GM18907 (cell line): ENCODE results near the gene LARGE1.
"Not testable (repeated sequence)": the region's sequence is repeated elsewhere in the genome, so short reads cannot be mapped to it uniquely, and the experiment has no call there.

Source experiments
- ATAC-seq: cut with Tn5 transposase; IDR thresholded peaks from one replicate; pipeline ENCODE4 v1.9.1; 2021; ENCODE audit warnings: mild to moderate bottlenecking, moderate library complexity; ENCODE audit not compliant: unreplicated experiment

The LARGE1 gene

DNA sequence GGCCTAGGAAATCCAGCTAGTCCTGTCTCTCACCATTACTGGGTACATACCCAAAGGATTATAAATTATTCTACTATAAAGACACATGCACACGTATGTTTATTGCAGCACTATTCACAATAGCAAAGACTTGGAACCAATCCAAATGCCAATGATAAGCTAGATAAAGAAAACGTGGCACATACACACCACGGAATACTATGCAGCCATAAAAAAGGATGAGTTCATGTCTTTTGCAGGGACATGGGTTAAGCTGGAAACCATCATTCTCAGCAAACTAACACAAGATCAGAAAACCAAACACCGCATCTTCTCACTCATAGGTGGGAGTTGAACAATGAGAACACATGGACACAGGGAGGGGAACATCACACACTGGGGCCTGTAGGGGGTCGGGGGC is 61.6 kb downstream of the LARGE1 start:
- not testable (repeated sequence) for ATAC-seq

DNA sequence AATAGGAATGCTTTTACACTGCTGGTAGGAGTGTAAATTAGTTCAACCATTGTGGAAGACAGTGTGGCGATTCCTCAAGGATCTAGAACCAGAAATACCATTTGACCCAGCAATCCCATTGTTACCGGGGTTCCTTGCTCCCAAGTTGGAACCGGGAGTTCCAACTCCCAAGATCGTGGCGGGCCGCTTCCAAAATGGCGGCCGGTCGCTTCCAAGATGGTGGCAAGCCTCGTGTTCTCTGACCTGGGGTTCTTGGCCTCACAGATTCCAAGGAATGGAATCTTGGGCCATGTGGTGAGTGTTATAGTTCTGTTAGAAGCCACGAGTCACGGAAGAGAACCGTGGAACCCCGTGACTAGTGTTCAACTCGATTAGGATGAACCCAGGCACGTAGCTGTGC is 62.5 kb downstream of the LARGE1 start:
- not testable (repeated sequence) for ATAC-seq

DNA sequence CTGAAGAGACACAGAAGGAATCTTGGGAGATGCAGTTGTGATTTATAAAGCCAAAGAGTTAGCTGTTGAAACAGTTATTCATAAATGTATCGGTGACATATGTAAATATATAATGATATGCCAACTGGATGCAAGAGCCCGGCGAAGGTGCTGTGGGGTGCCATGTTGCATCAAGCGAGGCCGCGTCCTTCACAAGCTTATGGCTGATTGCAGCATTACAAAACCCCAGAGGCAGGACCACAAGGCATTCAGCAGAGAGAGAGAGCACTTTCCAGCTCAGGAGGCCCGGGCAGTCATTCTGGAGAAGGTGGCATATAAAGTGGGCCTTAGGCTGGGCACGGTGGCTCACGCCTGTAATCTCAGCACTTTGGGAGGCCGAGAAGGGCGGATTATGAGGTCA is 65.6 kb downstream of the LARGE1 start:
- no peak for ATAC-seq

DNA sequence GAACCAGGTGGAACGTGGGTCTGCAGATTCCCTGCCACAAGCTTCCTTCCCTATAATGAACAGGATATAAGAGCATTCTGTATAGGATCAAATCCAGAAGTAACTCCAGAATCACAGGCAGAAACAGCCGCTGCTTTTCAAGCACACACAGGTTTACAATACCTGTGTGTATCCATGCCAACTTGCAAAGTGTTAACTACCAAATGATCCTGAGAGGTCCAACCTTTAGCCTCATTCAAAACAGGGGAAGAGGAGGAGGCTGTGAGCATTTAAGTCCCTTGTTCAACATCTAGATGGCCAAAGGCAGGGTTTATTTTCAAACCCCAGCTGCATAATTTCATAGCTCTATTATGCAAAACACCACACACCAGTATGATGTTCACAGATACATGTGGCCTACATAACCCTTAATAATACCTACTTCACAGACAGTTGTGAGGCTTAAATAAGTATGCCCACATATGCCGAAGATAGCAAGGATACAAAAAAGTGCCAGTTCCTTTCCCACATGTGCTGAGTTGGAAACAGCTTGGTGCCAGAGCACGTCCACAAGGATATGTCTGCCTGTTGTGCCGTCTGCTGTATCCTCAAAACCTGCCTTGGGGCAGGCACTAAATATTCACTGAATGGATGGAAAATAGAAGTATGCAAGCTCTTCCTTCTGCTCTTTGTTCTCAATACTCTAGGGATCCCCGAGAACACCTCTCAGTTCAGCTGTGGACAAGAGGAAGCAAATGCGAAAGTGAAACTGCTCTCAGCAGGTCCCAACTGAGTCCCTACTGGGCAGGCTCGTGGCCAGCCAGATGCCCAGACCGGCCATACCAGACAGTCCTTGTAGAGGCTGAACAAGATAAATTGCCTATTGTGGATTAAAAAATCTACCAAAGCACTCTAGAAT is 66.8 kb downstream of the LARGE1 start:
- peak; percentile 87 for ATAC-seq

DNA sequence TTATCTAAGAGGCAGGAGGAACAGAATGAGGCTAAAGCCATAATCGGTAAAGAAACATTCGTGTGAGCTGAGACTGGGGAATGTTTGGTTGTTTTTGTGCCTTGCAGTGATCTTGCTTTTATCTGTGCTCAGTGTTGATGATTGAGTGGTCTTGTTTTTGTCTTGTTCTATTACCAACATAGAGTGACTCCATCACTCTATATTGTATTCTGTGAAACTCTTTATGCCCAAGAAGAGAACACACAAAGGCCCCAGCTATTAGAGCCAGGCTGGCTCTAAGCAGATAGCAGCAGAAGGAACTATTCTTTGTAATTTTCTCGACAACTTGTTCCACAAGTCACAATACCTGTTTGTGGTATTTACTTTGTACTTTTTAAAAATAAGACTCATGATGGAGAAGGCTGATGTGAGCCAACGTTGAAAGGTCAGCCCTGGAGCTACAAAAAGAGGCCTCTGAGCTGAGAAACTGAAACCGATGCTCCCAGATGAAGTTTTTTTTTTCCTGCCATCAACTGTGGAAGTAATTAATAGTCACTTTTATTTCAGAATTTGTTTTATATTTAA is 68.4 kb downstream of the LARGE1 start:
- ATAC-seq, result no peak

DNA sequence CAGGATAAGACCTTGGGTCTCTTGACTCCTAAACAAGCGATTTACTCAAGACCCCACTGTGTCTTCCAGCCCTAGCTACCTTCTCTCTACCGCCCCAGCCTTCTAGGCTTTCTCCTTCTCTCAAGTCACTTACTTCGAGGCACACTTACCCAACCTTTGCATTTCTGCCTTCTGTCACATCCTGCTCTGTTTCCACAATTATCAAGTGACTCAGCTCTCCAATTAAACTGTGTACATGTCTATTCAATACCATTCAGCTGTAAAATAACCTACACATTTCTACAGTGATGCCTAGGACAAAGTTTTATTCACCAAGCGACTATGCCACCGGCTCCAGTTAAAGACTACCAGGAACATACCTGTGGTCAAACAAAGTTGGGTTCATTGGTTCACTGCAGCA is 69.0 kb downstream of the LARGE1 start:
- ATAC-seq, result no peak

DNA sequence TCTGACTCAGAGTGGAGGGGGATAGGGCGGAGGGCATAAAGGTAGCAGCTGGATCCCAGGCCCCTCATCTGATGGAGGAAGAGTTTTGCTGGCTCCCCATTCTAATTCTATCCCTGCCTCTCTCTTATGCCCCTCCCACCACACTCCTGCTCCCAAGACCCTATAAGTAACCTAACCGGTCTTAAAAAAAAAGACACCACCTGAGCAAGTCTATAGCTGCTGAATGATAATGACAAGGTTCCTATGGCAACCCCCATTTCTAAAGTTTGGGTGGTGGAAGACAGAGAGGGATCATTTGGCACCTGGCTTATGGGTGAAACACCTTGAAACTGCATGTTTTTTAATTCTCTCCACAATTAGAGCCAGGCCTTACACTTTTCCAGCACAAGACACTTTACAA is 69.6 kb downstream of the LARGE1 start:
- ATAC-seq, result no peak

DNA sequence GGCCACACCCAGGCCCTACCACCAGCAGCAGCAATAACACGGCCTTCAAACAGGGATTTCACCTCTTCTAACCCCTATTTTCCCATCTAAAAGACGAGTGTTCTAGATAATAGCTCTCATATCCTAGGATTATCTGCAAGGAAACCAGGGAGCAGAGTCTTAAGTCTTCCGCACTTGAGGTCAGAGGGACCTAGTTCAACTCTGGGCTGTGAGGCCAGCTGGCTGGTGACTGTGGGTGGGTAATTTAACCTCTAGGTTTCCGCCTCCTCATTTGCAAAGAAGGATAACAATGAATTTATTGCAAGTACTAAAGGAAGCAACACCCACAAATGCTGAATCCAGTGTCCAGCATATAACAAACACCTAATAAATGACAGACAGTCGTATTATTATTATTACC is 70.1 kb downstream of the LARGE1 start:
- ATAC-seq, result no peak

DNA sequence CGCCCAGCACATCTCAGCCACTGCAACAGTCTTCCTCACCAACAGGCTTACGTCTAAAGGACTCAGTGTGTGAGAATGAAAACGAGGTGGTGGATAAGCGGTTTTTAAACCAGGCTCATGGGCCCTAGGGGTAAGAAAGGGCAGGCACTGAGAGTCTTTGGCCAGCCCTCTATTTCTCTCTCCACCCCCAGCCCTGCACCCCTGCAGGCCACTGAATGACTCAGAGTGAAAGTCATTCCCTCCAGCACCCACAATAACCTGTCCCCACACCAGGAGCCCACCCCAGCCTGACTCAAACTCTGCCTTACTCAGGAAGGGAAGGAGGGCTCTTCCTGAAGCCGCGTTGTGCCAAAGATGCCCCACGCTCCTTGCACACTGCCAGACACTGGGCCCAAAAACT is 72.0 kb downstream of the LARGE1 start:
- ATAC-seq, result no peak

DNA sequence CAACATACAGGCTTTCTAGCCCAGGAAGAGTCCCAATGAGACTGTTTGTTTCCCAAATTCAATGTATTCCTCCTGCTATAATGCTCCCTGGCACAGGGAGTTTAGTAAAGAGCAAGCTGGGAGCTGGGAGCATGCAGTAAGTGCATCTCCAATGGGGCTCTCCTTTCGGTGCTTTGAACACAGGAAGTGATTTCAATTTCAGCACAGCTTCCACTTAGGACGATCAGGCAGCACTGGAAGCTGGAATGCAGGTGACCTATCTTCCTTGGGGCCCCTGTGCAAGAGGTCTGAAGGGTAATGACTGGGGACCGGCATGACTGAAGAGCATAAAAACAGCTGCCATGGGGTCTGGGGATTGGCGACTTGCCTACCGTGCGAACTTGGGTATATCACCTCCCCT is 76.0 kb downstream of the LARGE1 start:
- ATAC-seq, result no peak

DNA sequence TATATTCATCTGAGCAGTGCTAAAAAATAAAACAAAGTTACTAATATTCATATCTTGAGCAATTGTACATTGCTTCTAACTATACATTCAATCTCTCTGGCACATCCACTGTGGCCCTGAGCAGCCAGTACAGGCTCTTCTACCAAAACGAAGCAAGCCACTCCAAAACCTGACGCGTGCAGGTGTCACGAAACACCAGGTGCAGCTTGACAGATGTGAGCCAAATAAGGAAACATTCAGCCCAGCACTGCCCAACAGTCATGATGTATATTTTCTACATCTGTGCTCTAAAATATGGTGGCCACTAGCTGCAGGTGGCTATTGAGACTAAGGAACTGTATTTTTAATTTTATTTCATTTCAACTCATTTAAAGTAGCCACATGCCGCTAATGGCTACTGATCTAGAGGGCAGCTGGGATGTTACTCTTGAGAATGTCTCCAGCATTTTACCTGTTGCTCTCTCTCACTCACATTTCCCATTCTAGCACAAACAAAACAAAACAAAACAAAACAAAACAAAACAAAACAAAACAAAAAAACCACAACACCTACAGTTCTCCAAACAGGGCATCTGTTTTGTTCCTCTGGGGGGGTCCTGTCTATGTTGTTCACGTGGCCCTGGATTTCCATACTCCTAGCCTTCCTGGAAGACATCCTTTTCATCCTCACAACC is 77.7 kb downstream of the LARGE1 start:
- ATAC-seq, result no peak

DNA sequence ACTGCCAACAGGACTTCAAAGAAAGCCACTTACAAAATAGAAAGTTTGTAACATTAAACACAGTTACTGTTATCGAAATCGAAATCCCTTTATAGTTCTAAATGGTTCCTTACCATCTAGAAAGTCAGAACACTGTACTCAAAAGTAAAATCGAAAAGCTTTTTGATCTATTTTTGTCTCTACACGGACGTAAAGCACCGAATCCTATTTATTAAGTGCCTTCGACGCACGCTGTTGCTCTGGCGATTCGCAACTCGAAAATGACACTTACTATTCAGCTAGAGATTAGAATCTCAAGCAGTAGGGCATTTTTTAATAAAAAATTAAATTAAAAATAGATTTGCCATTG is 78.3 kb downstream of the LARGE1 start:
- no peak for ATAC-seq

DNA sequence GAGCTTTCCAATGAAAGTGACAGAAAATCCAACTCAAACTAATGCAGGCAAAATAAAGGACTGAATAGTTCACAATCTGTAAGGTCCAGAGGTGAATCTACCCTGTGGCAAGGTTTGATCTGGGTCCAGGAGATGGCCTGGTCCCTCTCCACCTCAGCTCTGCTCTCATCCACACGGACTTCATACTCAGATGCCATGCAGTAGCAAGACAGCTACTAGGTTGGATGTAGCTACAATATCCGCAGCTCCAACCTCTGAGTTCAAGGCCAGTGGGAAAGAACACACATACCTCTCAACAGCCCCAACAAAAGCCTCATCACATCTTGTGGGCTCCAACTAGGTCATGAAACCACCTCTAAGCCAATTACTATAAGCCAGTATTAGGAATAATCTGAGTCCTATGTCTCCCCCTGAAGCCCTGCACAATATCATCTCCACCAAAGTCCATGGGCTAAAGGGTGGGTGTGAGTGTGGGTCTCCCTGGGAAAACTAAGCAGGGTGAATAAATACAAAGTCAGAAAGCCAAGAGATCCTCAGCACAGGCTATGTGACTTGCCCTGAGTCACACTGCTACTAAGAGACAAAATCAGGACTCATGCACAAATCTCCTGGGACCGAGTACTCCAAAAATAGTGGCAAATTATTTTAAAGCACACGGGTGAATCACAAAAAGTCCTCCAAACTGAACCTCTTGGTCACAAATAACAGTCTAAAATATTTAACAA is 78.8 kb downstream of the LARGE1 start:
- ATAC-seq, result no peak

DNA sequence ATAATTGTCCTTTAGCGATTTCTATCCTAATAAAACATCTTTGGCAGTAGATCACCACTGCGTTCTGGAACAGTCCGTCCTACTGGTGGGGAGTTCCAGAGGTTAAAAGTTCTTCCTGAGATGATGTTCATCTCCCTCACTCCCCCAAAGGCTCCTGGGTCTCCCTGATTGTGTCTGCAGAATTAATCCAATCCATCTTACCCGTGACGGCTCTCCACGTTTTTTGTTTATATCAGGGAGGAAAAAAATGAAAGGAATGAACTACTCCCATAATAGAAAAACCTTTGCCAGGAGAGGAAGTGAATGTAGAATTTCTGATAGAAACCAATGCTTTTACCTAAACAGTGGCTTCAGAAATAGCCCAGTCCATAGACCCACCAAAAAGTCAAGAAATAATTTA is 81.6 kb downstream of the LARGE1 start:
- ATAC-seq, result no peak

DNA sequence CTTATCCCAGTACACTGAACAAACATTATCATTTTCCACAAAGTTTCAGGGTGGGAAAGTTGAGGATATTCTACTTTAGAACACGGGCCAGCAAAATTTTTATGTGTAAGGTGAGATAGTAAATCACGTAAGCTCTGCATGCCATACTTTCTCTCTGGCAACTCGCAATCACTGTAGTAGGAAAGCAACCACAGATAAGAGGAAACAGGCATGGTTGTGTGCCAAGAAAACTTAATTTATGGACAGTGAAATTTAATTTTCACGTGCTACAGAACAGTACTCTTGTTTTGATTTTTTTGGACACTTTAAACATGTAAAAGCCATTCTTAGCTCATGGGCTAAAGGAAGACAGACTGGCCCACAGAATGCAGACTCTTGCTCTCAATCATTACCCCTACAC is 82.5 kb downstream of the LARGE1 start:
- no peak for ATAC-seq

DNA sequence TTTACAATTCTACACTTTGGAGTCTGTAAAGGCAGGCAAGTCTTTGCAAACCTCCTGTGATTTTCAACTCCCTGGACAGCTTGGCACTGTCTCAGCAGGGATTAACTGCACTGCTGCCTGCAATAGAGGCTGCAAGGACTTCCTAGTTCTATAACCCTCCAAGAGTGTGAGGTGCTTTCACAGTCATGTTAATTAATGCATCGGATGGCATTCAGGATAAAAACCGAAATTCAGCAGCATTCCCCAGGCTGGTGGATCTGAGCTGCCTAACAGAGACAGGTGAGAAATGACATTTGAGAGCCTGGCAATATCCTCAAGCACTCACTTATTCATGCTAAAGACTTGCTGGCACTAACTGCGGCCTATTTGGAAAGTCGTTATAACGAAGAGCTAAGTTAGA is 85.0 kb downstream of the LARGE1 start:
- no peak for ATAC-seq

DNA sequence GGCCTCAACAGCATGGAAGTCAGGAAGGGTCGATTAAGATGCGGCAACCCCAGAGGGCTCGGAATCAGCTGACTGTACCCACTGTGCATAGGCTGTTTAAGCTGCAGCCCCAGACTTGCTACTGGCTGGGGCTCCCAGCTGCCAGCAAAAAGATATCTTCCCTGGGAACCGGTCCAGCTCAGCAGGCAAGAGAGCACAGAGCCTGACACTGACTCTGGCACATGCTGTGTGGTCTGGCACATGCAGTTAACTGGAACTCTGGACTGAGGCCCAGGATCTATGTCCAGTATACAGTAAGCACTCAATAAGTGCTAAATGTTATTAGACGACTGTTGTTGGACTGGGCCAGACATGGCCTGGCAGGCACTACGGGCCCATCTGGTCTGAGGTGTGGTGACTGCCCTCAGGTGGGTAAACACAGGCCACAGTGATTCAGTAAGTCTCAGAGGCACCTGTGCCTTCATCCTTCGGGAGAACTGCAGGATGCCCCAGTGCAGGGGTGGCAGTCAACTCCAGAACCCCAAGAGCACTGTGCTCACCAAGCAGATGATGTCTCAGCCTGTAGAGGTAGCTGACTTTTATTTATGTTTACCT is 87.6 kb downstream of the LARGE1 start:
- no peak for ATAC-seq

DNA sequence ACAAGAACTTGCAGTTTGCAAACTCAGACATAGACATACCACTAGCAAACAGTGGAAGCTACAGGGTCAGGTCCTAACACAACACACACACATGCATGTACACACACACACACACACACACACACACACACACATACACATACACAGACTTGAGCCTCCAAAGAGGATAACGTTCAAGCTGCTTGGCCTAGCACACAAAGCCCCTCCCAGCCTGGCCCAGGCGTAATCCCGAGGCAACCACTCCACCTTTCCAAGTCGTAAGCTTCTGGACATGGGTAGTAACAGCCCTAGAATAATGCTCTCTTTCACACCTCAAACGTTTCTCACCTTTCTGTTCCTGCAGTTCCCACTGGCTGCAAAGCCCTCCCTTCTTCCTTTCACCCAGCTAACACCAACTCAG is 88.6 kb downstream of the LARGE1 start:
- no peak for ATAC-seq

DNA sequence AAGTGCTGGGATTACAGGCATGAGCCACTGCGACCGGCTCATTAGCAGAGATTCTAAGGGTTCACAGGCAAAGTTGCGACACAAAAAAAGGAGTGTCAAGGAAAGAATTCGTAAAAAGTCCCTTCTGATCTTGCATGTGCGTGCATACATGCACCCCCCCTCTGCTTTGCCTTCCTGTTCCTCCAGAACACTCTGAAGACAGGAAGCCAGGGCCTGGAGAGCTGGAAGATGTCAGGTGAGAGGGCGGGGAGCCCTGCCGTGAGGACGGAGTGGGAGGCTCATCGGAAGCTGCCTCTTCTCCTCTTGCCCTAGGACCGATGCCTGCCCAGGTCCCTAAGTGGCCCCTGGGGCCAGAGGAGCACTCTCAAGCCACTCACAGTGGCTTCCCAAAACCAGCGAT is 89.1 kb downstream of the LARGE1 start:
- no peak for ATAC-seq

DNA sequence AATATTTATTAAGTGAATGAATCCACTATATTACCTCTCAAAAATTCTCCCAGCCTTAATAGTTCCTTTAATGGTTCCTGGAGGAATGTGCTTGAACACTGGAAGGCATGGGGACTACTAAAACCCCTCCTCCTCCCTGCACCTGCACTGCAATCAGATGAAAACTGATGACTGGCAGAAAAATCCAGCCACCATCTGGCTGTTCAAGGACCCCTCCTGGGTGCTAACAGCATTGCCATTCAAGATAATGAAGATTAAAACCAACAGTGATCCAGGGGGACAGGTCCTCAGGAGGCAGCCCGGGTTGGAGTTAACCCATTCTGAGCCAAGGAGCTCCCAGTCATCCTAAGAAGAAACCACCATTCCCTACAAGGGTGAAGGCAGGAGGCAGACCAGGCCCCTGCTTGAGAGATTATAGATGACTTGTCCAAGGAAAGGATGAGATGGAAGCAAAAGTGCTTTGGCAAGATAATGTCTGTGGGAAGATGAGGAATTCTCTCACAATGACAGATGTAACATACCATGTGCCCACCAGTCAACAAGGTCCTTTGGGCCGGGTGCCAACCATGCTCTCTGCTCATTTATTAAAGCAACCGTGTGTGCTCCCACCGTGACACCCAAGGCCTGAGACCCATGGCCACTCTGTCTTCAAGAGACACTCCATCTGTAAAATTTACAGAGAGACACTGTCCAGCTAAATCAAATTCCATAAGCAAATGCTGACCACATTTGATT is 90.6 kb downstream of the LARGE1 start:
- ATAC-seq, result no peak

DNA sequence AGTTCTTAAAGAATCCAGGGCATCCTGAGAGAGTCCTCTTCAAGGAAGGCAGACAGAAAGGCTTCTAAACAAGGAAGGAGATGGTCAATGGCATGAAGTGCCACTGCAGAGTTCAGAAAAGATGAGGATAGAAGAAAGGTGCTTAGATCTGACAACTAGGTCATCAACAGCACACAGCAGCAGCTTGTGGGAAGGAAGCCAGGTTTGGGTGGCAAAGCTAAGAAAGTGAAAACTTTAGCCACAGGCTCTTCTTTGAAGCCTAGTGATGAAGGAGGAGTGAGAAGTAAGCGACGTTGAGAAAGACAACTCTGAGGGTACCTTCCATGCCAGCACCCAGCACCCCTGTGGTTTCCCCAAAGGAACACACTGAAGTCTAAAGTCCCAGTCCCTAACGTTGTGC is 92.0 kb downstream of the LARGE1 start:
- no peak for ATAC-seq
